ENCODE results near the gene ASMT.
"Not testable (repeated sequence)": the region's sequence is repeated elsewhere in the genome, so short reads cannot be mapped to it uniquely, and the experiment has no call there.

The ASMT gene

GRCh38 chrX:1656379-1656778 is 41.5 kb downstream of the ASMT start:
- DNase-seq: no peak

- no peak for DNase-seq
These were observed 42.7 kb downstream of the ASMT start for GRCh38 chrX:1657367-1658070.

- no peak for DNase-seq
These were observed 43.2 kb downstream of the ASMT start for GRCh38 chrX:1658071-1658491.

- DNase-seq: no peak
These were observed 45.0 kb downstream of the ASMT start for GRCh38 chrX:1659664-1660461.

- no peak for DNase-seq
These were observed 46.4 kb downstream of the ASMT start for GRCh38 chrX:1661048-1661921.

GRCh38 chrX:1661922-1662221 is 47.0 kb downstream of the ASMT start:
- no peak for DNase-seq

GRCh38 chrX:1667566-1667965 is 52.7 kb downstream of the ASMT start:
- no peak for DNase-seq

GRCh38 chrX:1673337-1673736 is 58.5 kb downstream of the ASMT start:
- DNase-seq: no peak

GRCh38 chrX:1676866-1677265 is 62.0 kb downstream of the ASMT start:
- DNase-seq: no peak

GRCh38 chrX:1679238-1679637 is 64.4 kb downstream of the ASMT start:
- no peak for DNase-seq

- no peak for DNase-seq
These were observed 66.6 kb downstream of the ASMT start for GRCh38 chrX:1681439-1681838.

GRCh38 chrX:1681856-1682255 is 67.0 kb downstream of the ASMT start:
- not testable (repeated sequence) for DNase-seq

- not testable (repeated sequence) for DNase-seq
These were observed 67.6 kb downstream of the ASMT start for GRCh38 chrX:1682501-1682900.

- not testable (repeated sequence) for DNase-seq
These were observed 70.0 kb downstream of the ASMT start for GRCh38 chrX:1684883-1685282.

- DNase-seq: not testable (repeated sequence)
These were observed 70.6 kb downstream of the ASMT start for GRCh38 chrX:1685444-1685880.

GRCh38 chrX:1686642-1687041 is 71.8 kb downstream of the ASMT start:
- DNase-seq: no peak
